ENCODE measurements around the gene STON1.

Gene STON1

DNA sequence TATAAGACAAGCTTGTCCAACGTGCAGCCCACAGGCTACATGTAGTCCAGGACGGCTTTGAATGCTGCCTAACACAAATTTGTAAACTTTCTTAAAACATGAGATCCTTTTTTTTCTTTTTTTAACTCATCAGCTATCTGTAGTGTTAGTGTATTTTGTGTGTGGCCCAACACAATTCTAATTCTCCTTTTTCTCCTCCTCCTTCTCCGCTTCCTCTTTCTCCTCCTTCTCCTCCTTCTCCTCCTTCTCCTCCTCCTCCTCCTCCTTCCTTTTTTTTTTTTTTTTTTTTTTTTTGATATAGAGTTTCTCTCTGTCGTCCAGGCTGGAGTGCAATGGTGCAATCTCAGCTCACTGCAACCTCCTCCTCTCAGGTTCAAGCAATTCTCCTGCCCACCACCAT lies 48.4 kb downstream of the STON1 start:
- TF ChIP-seq, protein P1, sequence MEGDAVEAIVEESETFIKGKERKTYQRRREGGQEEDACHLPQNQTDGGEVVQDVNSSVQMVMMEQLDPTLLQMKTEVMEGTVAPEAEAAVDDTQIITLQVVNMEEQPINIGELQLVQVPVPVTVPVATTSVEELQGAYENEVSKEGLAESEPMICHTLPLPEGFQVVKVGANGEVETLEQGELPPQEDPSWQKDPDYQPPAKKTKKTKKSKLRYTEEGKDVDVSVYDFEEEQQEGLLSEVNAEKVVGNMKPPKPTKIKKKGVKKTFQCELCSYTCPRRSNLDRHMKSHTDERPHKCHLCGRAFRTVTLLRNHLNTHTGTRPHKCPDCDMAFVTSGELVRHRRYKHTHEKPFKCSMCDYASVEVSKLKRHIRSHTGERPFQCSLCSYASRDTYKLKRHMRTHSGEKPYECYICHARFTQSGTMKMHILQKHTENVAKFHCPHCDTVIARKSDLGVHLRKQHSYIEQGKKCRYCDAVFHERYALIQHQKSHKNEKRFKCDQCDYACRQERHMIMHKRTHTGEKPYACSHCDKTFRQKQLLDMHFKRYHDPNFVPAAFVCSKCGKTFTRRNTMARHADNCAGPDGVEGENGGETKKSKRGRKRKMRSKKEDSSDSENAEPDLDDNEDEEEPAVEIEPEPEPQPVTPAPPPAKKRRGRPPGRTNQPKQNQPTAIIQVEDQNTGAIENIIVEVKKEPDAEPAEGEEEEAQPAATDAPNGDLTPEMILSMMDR (conservative IDR thresholded peaks at IDR 0.05; ENCODE audit: control insufficient read depth, insufficient read depth, low read depth, low read length): no peak
- DNase-seq (ENCODE audit: low read depth): no peak
- no peak overlapping the region for H3K4me3 ChIP-seq (ENCODE audit: control insufficient read depth, low read depth, low read length)

DNA sequence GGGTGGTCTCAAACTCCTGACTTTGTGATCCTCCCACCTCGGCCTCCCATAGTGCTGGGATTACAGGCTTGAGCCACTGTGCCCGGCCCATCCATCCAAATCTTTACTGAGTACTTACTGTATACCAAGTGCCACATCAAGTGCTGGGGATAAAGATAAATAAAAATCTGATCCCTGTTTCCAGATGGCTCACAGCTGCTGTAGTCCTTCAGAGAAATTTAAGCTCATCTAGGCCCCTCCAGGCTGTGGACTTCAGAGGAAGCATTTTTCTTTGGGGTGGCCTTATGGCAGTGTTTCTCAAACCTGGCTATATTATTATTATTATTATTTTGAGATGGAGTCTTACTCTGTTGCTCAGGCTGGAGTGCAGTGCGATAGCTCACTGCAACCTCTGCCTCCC lies 54.0 kb downstream of the STON1 start:
- TF ChIP-seq, protein P1 (conservative IDR thresholded peaks at IDR 0.05; ENCODE audit: control insufficient read depth, insufficient read depth, low read depth, low read length): no peak
- no peak for DNase-seq (ENCODE audit: low read depth)
- H3K4me3 ChIP-seq (ENCODE audit: control insufficient read depth, low read depth, low read length): no peak overlapping the region

DNA sequence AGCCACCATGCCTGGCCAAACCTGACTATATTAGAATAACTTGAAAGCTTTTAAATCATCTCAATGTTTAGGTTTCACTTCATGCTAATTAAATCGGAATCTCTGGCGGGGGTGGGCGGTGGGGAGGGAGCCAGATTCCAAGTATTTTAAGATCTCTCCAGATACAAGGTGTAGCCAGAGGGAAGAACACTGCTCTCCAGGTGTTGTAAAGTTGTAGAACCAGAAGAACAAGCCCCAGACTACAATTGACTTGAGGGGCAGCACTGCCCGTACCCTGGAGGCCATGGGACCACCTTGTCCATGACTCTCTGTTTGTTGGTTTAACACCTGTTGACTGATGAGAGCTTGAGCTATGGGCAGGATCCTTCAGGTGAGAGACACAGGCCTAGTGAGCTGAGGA lies 54.6 kb downstream of the STON1 start:
- no peak for DNase-seq (ENCODE audit: low read depth)
- H3K4me3 ChIP-seq (ENCODE audit: control insufficient read depth, low read depth, low read length): no peak overlapping the region
- TF ChIP-seq, protein P1 (conservative IDR thresholded peaks at IDR 0.05; ENCODE audit: control insufficient read depth, insufficient read depth, low read depth, low read length): no peak

DNA sequence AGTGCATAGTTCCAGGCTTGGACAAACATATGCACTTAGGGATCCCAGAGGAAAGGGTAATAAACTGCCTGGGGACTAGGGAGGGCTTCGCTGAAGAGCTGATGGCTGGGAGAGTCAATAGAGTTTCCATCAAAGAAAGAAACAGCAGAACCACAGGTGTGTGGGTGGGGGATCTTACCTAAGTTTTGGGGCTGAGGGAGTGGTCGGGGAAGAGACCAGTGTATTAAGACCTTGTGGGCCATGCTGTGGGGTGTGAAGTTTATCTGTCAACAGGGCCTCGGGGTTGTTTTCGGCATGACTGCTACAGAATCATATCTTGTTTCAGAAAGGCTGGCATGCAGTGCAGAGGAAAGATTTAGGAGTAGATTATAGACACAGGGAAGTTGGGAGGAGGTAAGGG lies 56.5 kb downstream of the STON1 start:
- no peak for DNase-seq (ENCODE audit: low read depth)
- no peak overlapping the region for H3K4me3 ChIP-seq (ENCODE audit: control insufficient read depth, low read depth, low read length)
- TF ChIP-seq, protein P1 (conservative IDR thresholded peaks at IDR 0.05; ENCODE audit: control insufficient read depth, insufficient read depth, low read depth, low read length): no peak

DNA sequence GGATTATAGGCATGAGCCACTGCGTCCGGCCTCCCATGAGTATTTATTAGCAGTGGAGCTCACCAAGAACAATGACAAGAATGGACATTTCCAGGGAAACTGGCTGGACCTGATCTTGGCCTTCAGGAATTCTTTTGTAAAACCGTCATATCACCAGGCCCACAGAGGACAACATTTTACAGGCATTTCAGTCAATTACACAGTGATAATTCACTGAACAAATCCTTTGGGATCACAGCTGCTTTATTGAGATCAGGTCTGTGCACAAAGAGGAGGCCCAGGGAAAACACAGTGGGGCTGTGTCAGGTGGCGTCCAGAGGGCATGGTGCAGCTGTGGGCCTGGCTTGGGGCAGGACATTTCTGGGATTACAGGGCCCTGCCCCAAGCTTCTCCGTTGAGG lies 57.6 kb downstream of the STON1 start:
- TF ChIP-seq, protein P1 (conservative IDR thresholded peaks at IDR 0.05; ENCODE audit: control insufficient read depth, insufficient read depth, low read depth, low read length): no peak
- no peak for DNase-seq (ENCODE audit: low read depth)
- H3K4me3 ChIP-seq (ENCODE audit: control insufficient read depth, low read depth, low read length): no peak overlapping the region

DNA sequence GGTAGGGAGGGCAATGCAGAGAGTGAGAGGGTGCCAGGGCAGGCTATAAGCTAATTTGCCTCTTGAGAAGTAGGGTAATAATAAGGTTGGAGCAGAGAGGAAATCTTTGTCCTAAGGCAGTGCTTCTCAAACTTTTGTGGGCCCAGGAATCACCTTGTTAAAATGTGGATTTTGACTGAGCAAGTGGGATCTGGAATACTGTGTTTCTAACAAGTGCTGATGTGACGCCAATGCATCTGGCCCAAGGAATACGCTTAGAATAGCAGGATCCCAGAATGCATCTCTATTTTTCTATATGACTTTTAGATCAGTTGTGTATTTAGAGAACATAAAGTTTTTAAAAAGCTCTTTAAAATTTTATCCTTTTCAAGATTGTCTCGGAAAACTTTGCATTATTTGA lies 58.0 kb downstream of the STON1 start:
- DNase-seq (ENCODE audit: low read depth): no peak
- TF ChIP-seq, protein P1 (conservative IDR thresholded peaks at IDR 0.05; ENCODE audit: control insufficient read depth, insufficient read depth, low read depth, low read length): no peak
- no peak overlapping the region for H3K4me3 ChIP-seq (ENCODE audit: control insufficient read depth, low read depth, low read length)

DNA sequence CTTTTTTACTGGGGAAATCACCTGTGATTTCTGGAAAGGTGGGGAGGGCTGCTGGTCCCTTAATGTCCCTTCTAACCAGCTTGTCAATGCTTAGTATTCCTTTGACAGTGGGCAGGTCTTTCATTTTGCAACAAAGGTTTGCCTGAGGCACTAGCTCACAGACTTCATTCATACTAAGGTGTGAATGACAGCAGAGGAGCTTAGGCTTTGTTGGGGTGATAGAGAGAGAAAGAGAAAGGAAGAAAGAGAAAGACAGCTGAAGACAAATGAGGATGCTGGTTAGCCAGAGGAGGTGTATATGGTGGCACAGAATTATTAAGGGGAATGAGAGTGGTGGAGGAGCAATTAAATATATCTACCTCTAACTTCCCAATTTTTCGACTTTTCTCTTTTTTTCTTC lies 58.8 kb downstream of the STON1 start:
- no peak for DNase-seq (ENCODE audit: low read depth)
- TF ChIP-seq, protein P1 (conservative IDR thresholded peaks at IDR 0.05; ENCODE audit: control insufficient read depth, insufficient read depth, low read depth, low read length): no peak

More for the DNA sequence above, 58.8 kb downstream of the STON1 start:
- H3K4me3 ChIP-seq (ENCODE audit: control insufficient read depth, low read depth, low read length): no peak overlapping the region

Measured in fibroblast of mammary gland (primary cell).